Activated naive CD4-positive, alpha-beta T cell treated with Interleukin-2 at 50 U/mL for 16 hours (primary cell): ENCODE measurements around the gene TAB3.

Source experiments
- DNase-seq: peaks from one replicate; pipeline ENCODE4 v3.0.0-alpha.2; 2020

TAB3 gene

GRCh38 chrX:30881797-30882196 is 7.3 kb downstream of the TAB3 start:
- no peak for DNase-seq

- DNase-seq: no peak
These were observed 7.7 kb downstream of the TAB3 start for GRCh38 chrX:30881390-30881789.

DNA sequence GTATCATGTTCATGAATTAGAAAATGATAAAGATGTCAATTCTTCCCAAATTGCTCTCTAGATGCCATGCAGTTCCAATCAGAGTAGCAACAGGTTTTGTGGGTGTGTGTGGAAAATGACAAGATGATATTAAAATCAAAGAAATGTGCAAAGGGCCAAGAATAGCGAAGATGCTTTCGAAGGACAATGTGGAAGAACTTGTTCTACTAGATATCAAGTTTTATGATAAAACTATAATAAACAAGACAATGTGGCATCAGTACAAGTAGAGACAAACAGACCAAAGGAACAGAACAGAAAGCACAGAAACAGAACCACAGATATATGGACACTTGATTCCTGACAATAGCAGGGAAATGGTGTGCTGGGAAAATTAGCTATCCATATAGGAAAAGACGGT is 9.0 kb downstream of the TAB3 start:
- DNase-seq: no peak

DNA sequence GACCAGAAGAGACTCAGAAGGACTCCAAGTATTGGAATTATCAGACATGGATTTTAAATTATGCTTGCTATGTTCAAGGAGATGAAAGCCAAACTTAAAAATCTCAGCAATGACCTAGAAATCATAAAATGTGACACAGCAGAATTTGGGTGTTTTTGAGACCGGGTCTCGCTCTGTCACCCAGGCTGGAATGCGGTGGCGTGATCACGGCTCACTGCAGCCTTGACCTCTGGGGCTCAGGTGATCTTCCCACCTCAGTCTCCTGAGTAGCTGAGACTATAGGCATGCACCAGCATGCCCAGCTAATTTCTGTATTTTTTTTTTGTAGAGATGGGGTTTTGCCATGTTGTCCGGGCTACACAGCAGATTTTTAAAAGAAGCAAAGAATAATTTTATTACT is 12.7 kb downstream of the TAB3 start:
- DNase-seq: no peak

DNA sequence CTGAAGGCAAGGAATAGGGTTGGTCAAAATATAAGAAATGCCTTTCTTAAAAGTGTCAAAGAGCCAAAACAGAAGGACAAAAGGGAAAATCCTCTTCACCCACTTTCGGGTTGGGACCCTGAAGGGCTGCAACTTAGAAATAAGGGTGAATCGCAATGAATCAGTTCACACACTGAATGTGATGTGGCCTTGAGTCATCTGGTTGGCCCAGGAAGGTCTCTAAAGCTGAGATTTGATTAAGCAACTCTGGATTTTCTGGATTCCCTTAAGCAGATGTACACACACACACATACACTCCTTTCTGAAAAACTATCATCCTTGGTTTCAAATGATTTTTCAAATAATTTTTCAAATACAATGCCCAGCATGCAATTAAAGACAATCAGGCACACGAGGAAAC is 13.1 kb downstream of the TAB3 start:
- DNase-seq: no peak

DNA sequence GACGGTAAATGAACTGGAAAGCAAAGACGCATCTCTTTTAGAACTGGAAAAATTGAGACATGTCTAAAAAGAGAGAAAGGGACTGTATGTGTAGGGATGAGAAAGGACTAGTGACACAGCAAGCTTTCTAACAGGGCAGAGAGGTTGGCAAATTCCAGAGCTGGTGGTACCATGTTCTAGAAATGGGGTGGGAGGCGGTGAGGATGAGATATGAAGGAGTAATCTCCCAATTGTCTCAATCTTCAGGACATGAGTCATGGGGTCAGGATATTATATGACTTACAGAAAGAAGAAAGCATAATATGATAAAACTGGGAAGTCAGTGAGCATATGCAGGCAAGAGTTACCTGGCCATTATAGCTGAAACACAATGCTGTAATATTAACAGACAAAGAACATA is 14.2 kb downstream of the TAB3 start:
- DNase-seq: no peak

DNA sequence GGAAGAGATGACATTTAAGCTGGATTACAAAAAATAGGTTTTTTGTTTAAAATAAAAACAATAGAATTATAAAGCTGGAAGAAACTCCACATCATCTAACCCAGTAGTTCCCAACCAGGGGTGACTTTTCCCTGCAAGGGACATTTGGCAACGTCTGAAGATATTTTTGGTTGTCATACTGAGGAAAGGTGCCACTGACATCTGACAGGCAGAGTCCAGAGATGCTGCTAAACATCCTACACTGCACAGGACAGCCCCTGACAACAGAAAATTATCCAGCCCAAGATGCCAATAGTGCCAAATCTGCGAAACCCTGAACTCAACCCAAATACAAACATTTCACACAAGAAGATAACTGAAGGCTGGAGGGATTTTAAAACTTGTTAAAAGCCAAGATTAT is 18.5 kb downstream of the TAB3 start:
- DNase-seq: no peak

GRCh38 chrX:30865612-30866011 is 23.4 kb downstream of the TAB3 start:
- no peak for DNase-seq

DNA sequence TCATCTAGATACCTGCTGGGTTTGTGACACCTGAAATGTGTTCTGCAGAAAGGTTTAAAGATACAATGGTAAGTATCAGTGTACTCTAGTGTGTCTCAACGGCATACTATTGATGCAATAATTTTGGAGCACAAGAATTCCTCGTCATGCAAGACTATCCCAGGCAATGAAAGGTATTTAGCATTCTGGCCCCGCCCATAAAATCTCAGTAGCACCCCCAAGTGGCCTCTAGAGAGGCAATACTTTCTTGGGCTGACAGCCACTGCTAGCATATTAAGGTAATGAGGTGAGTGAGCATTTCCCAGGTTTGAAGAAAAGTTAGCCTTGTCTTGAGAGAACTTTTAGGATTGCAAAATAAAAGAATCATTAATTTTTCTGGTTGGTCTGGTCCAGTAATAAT is 24.0 kb downstream of the TAB3 start:
- no peak for DNase-seq

- DNase-seq: no peak
These were observed 24.7 kb downstream of the TAB3 start for GRCh38 chrX:30864383-30864785.

DNA sequence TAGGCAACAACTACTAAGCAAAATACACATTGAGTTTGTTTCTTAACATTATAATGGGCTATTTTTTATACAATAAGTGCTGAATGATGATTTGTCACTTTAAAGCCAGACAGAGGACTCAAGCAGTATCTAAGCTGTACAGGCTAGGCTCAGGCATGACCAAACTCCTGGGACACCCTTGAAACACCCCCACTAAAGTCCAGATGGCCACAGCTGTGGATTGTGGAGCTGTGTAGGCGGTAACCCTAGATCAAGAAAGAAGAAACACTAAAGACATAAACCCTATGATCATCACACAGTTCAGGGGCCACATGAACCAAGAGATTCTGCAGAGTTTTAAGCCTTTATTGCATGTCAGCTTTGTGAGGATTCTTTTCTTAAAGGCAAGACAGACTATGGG is 25.1 kb downstream of the TAB3 start:
- no peak for DNase-seq

DNA sequence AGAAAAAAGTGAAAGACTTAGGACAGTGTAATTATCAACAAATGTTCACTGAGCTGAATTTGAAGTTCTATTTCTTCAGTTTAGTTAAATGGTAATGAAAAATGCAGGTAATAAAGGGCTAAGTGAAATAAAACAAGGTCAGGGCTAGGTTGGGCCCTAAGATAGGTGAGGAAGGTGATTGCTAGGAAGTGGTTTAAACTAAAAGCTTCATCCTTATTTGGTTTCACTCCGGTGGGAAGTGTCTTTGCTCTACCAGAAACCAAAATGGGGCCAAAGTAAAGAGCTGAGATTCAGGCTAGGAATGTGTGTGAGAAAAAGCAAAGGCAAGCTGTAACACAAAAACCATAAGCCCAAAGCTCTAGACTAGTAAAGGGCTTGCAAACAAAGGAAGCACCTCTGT is 31.0 kb downstream of the TAB3 start:
- DNase-seq: no peak

DNA sequence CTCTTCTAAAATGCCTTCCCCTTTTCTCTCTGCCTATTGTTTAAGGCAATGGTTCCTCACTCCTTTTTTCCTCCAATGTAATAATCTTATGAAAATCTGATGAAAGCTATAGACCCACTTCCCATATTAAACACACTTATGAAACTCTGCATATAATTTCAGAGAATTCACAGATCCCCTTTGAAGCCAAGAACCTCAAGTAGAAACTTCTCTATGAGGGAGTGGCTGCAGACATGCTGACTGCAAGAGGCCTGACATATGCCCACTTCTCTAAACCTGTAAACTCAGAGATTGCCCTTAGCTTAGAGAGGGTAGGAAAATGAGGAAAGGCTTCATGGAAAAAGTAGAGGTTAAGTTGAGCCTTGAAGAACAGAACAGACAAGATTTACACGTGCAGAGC is 37.6 kb downstream of the TAB3 start:
- DNase-seq: no peak

GRCh38 chrX:30835373-30835772 is 53.7 kb downstream of the TAB3 start:
- DNase-seq: no peak

DNA sequence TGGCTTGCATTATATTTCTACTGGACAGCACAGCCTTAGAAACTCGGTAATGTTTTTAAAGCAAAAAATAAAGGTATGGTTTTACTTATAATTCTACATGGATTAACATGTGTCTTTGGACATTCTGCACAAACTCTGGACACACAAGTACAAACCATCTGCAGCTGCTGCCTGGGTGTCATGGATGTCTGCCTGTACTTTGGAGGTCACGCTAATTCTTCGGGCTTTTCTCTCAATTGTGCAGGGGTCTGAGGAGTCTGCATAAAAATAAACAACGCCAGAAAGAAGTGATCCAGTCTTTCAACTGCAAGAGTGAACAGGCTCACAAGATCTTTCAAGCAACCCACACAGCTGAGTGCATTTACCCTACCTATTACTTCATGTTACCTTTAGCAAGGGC is 55.2 kb downstream of the TAB3 start:
- no peak for DNase-seq

DNA sequence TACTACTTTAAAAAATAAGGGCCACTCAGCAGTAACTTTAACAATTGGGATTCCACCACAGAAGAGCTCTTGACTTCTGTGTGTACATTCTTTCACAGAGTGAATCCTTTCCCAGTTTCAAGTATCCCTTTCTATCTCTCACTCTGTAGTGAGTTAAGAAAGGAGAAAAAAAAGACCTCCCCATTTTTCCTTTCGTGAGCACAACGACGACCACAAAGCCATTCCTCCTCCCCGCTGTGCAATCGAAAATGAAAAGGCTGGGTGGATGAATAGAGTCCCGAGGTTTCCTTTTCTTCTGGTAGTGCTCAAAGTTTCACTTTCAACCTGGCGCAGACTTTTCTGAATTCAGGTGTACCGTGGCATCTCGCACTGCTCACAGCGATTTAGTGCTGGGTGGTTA is 58.0 kb downstream of the TAB3 start:
- DNase-seq: peak; percentile 40

GRCh38 chrX:30830326-30830943 is 58.6 kb downstream of the TAB3 start:
- no peak for DNase-seq

GRCh38 chrX:30824275-30824674 is 64.8 kb downstream of the TAB3 start:
- no peak for DNase-seq

DNA sequence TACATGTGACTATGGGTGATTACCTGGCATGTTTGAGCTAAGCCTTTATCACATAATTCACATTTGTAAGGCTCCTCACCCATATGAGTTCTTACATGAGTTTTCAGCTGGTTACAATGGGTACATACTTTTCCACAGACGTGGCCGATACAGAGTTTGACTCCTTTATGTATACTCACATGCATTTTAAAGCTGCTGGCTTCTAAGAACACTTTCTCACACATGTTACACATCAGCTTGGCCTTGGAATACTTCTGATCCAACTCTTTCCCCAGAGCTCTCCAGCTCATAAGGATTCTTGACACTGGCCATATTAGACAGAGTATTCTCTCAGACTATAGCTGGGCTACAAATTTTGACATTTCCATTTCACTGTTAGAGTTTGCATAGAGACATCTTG is 66.3 kb downstream of the TAB3 start:
- no peak for DNase-seq

- DNase-seq: no peak
These were observed 66.9 kb downstream of the TAB3 start for GRCh38 chrX:30822068-30822681.

DNA sequence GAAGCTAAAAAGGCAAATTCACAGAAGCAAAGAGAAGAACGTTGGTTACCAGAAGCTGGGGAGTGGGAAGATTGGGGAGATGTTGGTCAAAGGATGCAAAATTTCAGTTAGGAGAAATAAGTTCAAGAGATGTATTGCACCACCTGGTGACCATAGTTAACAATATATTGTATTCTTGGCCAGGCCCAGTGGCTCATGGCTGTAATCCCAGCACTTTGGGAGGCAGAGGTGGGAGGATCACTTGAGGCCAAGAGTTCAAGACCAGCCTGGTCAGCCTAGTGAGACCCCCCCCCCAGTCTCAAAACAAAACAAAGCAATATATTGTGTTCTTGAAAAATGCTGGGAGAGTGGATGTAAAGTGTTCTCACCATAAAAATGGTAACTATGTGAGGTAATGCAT is 67.9 kb downstream of the TAB3 start:
- no peak for DNase-seq

DNA sequence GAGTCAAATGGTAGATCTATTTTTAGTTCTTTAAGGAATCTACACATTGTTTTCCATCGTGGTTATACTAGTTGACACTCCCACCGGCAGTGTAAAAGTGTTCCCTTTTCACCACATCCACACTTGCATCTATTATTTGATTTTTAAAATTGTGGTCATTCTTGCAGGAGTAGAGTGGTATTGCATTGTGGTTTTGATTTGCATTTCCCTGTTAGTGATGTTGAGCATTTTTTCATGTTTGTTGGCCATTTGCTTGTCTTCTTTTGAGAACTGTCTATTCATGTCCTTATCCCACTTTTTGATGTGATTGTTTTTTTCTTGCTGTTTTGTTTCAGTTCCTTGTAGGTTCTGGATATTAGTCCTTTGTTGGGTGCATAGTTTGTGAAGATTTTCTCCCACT is 70.0 kb downstream of the TAB3 start:
- DNase-seq: no peak

DNA sequence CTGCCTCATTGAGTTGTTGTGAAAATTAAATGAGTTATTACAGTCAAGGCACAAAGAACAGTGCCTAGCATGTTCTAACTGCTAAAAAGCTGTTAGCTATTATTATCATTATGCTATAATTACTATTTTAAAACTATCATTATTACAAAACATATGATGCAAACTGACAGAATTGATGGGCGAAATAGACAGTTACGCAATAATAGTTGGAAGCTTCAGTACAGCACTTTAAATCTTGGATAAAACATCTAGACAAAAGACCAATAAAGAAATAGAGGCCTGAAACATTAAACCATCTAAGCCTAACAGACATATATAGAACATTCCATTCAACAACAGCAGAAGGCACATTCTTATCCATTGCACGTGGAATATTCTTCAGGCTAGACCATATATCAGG is 73.0 kb downstream of the TAB3 start:
- no peak for DNase-seq

DNA sequence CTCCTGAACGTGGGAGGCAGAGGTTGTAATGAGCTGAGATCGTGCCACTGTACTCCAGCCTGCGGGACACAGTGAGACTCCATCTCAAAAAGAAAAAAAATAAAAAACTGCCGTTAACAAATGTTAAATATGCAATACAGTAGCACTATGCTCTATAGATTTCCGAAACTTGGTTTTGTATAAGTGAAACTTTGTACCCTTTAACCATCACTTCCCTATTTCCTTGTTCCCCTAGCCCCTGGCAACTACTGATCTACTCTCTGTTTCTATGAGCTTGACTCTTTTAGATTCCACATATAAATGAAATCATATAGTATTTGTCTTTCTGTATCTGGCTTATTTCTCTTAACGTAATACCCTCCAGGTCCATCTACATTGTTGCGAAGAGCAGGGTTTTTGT is 74.1 kb downstream of the TAB3 start:
- DNase-seq: no peak

DNA sequence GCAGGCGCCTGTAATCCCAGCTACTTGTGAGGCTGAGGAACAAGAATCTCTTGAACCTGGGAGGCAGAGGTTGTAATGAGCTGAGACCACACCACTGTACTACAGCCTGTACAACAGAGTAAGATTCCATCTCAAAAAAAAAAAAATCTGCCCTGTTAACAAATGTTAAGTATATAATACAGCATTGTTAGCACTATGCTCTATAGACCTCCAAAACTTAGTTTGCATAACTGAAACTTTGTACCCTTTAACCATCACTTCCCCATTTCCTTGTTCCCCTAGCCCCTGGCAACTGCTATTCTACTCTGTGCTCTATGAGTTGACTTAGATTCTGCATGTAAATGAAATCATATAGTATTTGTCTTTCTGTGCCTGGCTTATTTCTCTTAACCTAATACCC is 76.7 kb downstream of the TAB3 start:
- DNase-seq: no peak
